ENCODE results near the gene MAP3K7CL. TPM values are rescaled to one million over a fixed set of nuclear protein-coding genes. Genes with fewer than 3 reads are reported as not detected.
A peak's percentile ranks its signal among the peaks of the same experiment; 100 is the strongest.

MAP3K7CL gene
- total RNA-seq, 1 donor from 2014 or later: 1.2 TPM

- peaks cover 3% of the 10 kb centered on the region for H3K4me1 Mint-ChIP-seq (ENCODE audit: low read depth)
- H3K27me3 Mint-ChIP-seq: no peaks in the 10 kb centered on the region
- TF ChIP-seq CTCF (IDR thresholded peaks at IDR 0.05; ENCODE audit: unreplicated experiment): no peak
- H3K36me3 Mint-ChIP-seq (ENCODE audit: insufficient read depth): no peaks in the 10 kb centered on the region
- no peak overlapping the region for H3K27ac Mint-ChIP-seq
- peaks cover 5% of the 10 kb centered on the region for H3K9me3 Mint-ChIP-seq (ENCODE audit: low read depth)
- no peak overlapping the region for H3K4me3 Mint-ChIP-seq (ENCODE audit: low read depth)
- no peak for DNase-seq (ENCODE audit: low spot score, unreplicated experiment)
Observed at GRCh38 chr21:29133796-29134195, 3.4 kb downstream of the MAP3K7CL start.

- Mint-ChIP-seq H3K27ac (no peak overlapping the region), H3K4me3 (ENCODE audit: low read depth) (no peak overlapping the region), H3K36me3 (ENCODE audit: insufficient read depth) (no peaks in the 10 kb centered on the region), H3K27me3 (no peaks in the 10 kb centered on the region), H3K4me1 (ENCODE audit: low read depth) (peaks cover 3% of the 10 kb centered on the region), H3K9me3 (ENCODE audit: low read depth) (peaks cover 2% of the 10 kb centered on the region)
- DNase-seq (ENCODE audit: low spot score, unreplicated experiment): no peak
- TF ChIP-seq CTCF (IDR thresholded peaks at IDR 0.05; ENCODE audit: unreplicated experiment): no peak
Observed at GRCh38 chr21:29135481-29135880, 5.0 kb downstream of the MAP3K7CL start.

- H3K27me3 Mint-ChIP-seq: no peaks in the 10 kb centered on the region
- H3K27ac Mint-ChIP-seq: no peak overlapping the region
- peaks cover 2% of the 10 kb centered on the region for H3K9me3 Mint-ChIP-seq (ENCODE audit: low read depth)
- H3K4me3 Mint-ChIP-seq (ENCODE audit: low read depth): no peak overlapping the region
- peaks cover 3% of the 10 kb centered on the region for H3K4me1 Mint-ChIP-seq (ENCODE audit: low read depth)
- H3K36me3 Mint-ChIP-seq (ENCODE audit: insufficient read depth): no peaks in the 10 kb centered on the region
- no peak for TF ChIP-seq CTCF (IDR thresholded peaks at IDR 0.05; ENCODE audit: unreplicated experiment)
- no peak for DNase-seq (ENCODE audit: low spot score, unreplicated experiment)
Observed at GRCh38 chr21:29136033-29136432, 5.6 kb downstream of the MAP3K7CL start.

- H3K27me3 Mint-ChIP-seq: no peaks in the 10 kb centered on the region
- TF ChIP-seq CTCF (IDR thresholded peaks at IDR 0.05; ENCODE audit: unreplicated experiment): no peak
- no peaks in the 10 kb centered on the region for H3K9me3 Mint-ChIP-seq (ENCODE audit: low read depth)
- DNase-seq (ENCODE audit: low spot score, unreplicated experiment): no peak
- H3K27ac Mint-ChIP-seq: peak overlapping the region; percentile 69
- H3K4me1 Mint-ChIP-seq (ENCODE audit: low read depth): peaks cover 8% of the 10 kb centered on the region
- no peaks in the 10 kb centered on the region for H3K36me3 Mint-ChIP-seq (ENCODE audit: insufficient read depth)
- H3K4me3 Mint-ChIP-seq (ENCODE audit: low read depth): no peak overlapping the region
Observed at GRCh38 chr21:29144736-29145353, 14.4 kb downstream of the MAP3K7CL start.

- no peak for DNase-seq (ENCODE audit: low spot score, unreplicated experiment)
Observed at GRCh38 chr21:29145354-29145782, 14.9 kb downstream of the MAP3K7CL start.

More at GRCh38 chr21:29145354-29145782, 14.9 kb downstream of the MAP3K7CL start:
- Mint-ChIP-seq H3K4me1 (ENCODE audit: low read depth) (peaks cover 8% of the 10 kb centered on the region), H3K4me3 (ENCODE audit: low read depth) (no peak overlapping the region), H3K27ac (no peak overlapping the region), H3K27me3 (no peaks in the 10 kb centered on the region), H3K36me3 (ENCODE audit: insufficient read depth) (no peaks in the 10 kb centered on the region), H3K9me3 (ENCODE audit: low read depth) (no peaks in the 10 kb centered on the region)
- TF ChIP-seq CTCF (IDR thresholded peaks at IDR 0.05; ENCODE audit: unreplicated experiment): no peak
